CD14-positive monocyte (primary cell): Measurements from ENCODE around the gene POLR3G. TPM values are rescaled to one million over a fixed set of nuclear protein-coding genes. Genes with fewer than 3 reads are reported as not detected.

Experiments
- DNase-seq, 3 donors: peaks; one replicate each; pipeline ENCODE4 v3.0.0-alpha.2; 2011 to 2022
- H2AFZ ChIP-seq: 2 replicates; pipeline ENCODE4 v1.6.0; 2012; ENCODE audit warnings: mild to moderate bottlenecking, low read depth, low read length, inconsistent platforms; ENCODE audit not compliant: insufficient read depth, poor library complexity, severe bottlenecking
- H3K27ac ChIP-seq, 2 donors: 1 replicate in 1 of 2; 2 replicates in 1 of 2; pipeline ENCODE4 v1.5.1; 2012 to 2013; ENCODE audit warnings: low read length in 2 of 2, control low read depth in 1 of 2, inconsistent platforms in 1 of 2, low read depth in 1 of 2, mild to moderate bottlenecking in 1 of 2
- H3K27me3 ChIP-seq, 2 donors: one replicate each; pipeline versions ENCODE4 v1.6.0 to v1.6.1; 2011 to 2013; ENCODE audit warnings: low read length in 2 of 2; ENCODE audit not compliant: control insufficient read depth in 2 of 2, insufficient read depth in 2 of 2
- H3K36me3 ChIP-seq, 2 donors: replicated peaks in 1 of 2; 1 replicate in 1 of 2; 2 replicates in 1 of 2; pipeline versions ENCODE4 v1.5.1 to v1.6.1; 2012 to 2013; ENCODE audit warnings: low read length in 2 of 2, control low read depth in 1 of 2, inconsistent platforms in 1 of 2, mild to moderate bottlenecking in 1 of 2; ENCODE audit not compliant: insufficient read depth in 2 of 2, control insufficient read depth in 1 of 2
- H3K4me1 ChIP-seq, 2 donors: 1 replicate in 1 of 2; 2 replicates in 1 of 2; pipeline versions ENCODE4 v1.5.1 to v1.6.1; 2012 to 2013; ENCODE audit warnings: low read length in 2 of 2, control low read depth in 1 of 2, inconsistent platforms in 1 of 2, mild to moderate bottlenecking in 1 of 2, moderate library complexity in 1 of 2; ENCODE audit not compliant: insufficient read depth in 2 of 2, control insufficient read depth in 1 of 2
- H3K4me2 ChIP-seq: replicated peaks from 2 replicates; pipeline ENCODE3; 2012; ENCODE audit warnings: low read length, moderate library complexity, mild to moderate bottlenecking; ENCODE audit not compliant: poor library complexity, severe bottlenecking; ENCODE audit errors: extremely low read depth
- H3K4me3 ChIP-seq, 3 experiments: fragments of 200-600 bp in 1 of 3; sonication (generic) in 1 of 3; replicated peaks in 1 of 3; 1 replicate in 2 of 3; 2 replicates in 1 of 3; pipeline ENCODE4 v1.5.1; 2011 to 2013; ENCODE audit warnings: low read length in 3 of 3, mild to moderate bottlenecking in 3 of 3, control low read depth in 2 of 3, low read depth in 2 of 3, inconsistent platforms in 1 of 3, moderate library complexity in 1 of 3
- H3K79me2 ChIP-seq: 2 replicates; pipeline ENCODE4 v1.6.0; 2012; ENCODE audit warnings: mild to moderate bottlenecking, control low read depth, inconsistent platforms, low read length, moderate library complexity; ENCODE audit not compliant: insufficient read depth
- H3K9ac ChIP-seq: 2 replicates; pipeline ENCODE4 v1.6.0; 2017; ENCODE audit warnings: low read length, mild to moderate bottlenecking; ENCODE audit not compliant: insufficient read depth, poor library complexity, severe bottlenecking
- H3K9me3 ChIP-seq, 2 donors: replicated peaks in 1 of 2; 1 replicate in 1 of 2; 2 replicates in 1 of 2; pipeline versions ENCODE4 v1.5.1 to v1.6.1; 2012 to 2013; ENCODE audit warnings: low read length in 2 of 2, control low read depth in 1 of 2; ENCODE audit not compliant: control insufficient read depth in 1 of 2, insufficient read depth in 1 of 2
- H4K20me1 ChIP-seq: 2 replicates; pipeline ENCODE4 v1.6.0; 2012; ENCODE audit warnings: mild to moderate bottlenecking, low read length, control low read depth, moderate library complexity; ENCODE audit not compliant: insufficient read depth
- H3K27ac Mint-ChIP-seq, 7 donors: one replicate each; pipeline ENCODE4 v1.8.0; 2020; ENCODE audit warnings: mild to moderate bottlenecking in 7 of 7, mixed read lengths in 7 of 7, moderate library complexity in 6 of 7, inconsistent platforms in 2 of 7
- H3K27me3 Mint-ChIP-seq, 3 donors: one replicate each; pipeline ENCODE4 v1.8.0; 2021 to 2022; ENCODE audit warnings: low read depth in 3 of 3, mild to moderate bottlenecking in 3 of 3, mixed read lengths in 3 of 3, moderate library complexity in 3 of 3, inconsistent platforms in 1 of 3
- H3K36me3 Mint-ChIP-seq, 2 donors: one replicate each; pipeline ENCODE4 v1.8.0; 2020; ENCODE audit warnings: mixed read lengths in 2 of 2, inconsistent platforms in 1 of 2, mild to moderate bottlenecking in 1 of 2
- H3K4me1 Mint-ChIP-seq: one replicate; pipeline ENCODE4 v1.8.0; 2020; ENCODE audit warnings: mild to moderate bottlenecking, mixed read lengths
- H3K4me3 Mint-ChIP-seq, 2 donors: one replicate each; pipeline ENCODE4 v1.8.0; 2020; ENCODE audit warnings: mild to moderate bottlenecking in 2 of 2, mixed read lengths in 2 of 2, moderate library complexity in 1 of 2
- H3K9me3 Mint-ChIP-seq, 7 donors: one replicate each; pipeline ENCODE4 v1.8.0; 2020 to 2022; ENCODE audit warnings: mixed read lengths in 7 of 7, mild to moderate bottlenecking in 6 of 7, moderate library complexity in 6 of 7, inconsistent platforms in 2 of 7
- WGBS: methylation state at CpG from one replicate; pipeline ENCODE4 v1.1.5; 2013; ENCODE audit warnings: missing lambda C conversion rate; ENCODE audit not compliant: insufficient coverage; 5-methylcytosine and 5-hydroxymethylcytosine counted together
- intact Hi-C, 2 donors: fragments of 100-400 bp; cut with micrococcal nuclease; formaldehyde crosslinking; loops; one replicate each; pipeline versions ENCODE4 v1.15.0 to v1.15.1; 2023
- polyA plus RNA-seq, 3 donors: library from polyadenylated mRNA; depleted of rRNA in 1 of 3; unstranded in 2 of 3; stranded (reverse) in 1 of 3; fragments of 300-500 nt in 2 of 3; fragments of >200 nt in 1 of 3; fragmentation: Illumina TruSeq in 2 of 3; gene quantifications; 1 replicate in 2 of 3; 2 replicates in 1 of 3; pipeline ENCODE4 v1.2.3, GENCODE V29; 2012 to 2021
- TF ChIP-seq, protein P1 (sequence below): fragments of 200-600 bp; IDR thresholded peaks from one replicate; pipeline ENCODE4 v1.8.0; 2022; ENCODE audit warnings: antibody characterized with exemption, mild to moderate bottlenecking

Gene POLR3G
- polyA plus RNA-seq, 3 donors: 0.07 to 0.36 (median 0.13) TPM

DNA sequence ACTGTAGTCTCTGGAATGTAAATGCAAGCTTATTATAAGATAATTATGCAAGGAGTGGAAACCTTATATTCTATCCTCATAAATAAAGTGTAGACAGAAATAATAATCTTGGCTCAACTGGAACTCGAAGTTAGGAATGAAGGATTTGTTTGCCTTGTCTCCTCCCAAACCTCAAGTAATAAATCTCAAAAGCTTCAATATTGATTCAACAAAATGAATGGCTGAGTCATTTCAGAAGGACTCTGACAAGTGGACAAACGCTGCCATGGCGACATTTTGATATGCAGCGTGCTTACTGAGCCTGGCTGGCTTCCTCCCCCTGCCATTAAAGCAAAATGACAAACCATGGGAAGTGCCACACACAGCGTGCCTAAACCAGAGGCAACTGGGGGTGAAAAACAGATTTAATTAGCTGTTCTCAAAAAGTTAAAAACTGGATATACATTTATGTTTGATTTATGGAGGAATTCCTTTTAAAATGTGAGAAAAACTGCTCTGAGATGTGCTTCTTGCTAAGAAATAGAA lies 73.5 kb downstream of the POLR3G start:
- Histone ChIP-seq H3K9ac (no peak overlapping the region), H3K27ac (no peak overlapping the region), H2AFZ (no peak overlapping the region), H3K9me3 (peaks cover 0 to 3% of the 10 kb centered on the region in 2 donors), H3K27me3 (peaks cover 13% of the 10 kb centered on the region in 2 donors), H3K79me2 (no peaks in the 10 kb centered on the region), H3K36me3 (no peaks in the 10 kb centered on the region), H3K4me1 (peaks cover 5 to 7% of the 10 kb centered on the region in 2 donors), H3K4me2 (no peak overlapping the region), H3K4me3 (no peak overlapping the region), H4K20me1 (no peaks in the 10 kb centered on the region)
- peaks cover 0 to 4% (median 3%) of the 10 kb centered on the region in 7 donors for H3K9me3 Mint-ChIP-seq
- H3K4me3 Mint-ChIP-seq: no peak overlapping the region
- 100% methylated on average over 1 of the region's 5 CpGs for WGBS
- H3K36me3 Mint-ChIP-seq: no peaks in the 10 kb centered on the region
- intact Hi-C loops: no loop called here
- TF ChIP-seq, protein P1, sequence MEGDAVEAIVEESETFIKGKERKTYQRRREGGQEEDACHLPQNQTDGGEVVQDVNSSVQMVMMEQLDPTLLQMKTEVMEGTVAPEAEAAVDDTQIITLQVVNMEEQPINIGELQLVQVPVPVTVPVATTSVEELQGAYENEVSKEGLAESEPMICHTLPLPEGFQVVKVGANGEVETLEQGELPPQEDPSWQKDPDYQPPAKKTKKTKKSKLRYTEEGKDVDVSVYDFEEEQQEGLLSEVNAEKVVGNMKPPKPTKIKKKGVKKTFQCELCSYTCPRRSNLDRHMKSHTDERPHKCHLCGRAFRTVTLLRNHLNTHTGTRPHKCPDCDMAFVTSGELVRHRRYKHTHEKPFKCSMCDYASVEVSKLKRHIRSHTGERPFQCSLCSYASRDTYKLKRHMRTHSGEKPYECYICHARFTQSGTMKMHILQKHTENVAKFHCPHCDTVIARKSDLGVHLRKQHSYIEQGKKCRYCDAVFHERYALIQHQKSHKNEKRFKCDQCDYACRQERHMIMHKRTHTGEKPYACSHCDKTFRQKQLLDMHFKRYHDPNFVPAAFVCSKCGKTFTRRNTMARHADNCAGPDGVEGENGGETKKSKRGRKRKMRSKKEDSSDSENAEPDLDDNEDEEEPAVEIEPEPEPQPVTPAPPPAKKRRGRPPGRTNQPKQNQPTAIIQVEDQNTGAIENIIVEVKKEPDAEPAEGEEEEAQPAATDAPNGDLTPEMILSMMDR: no peak
- no peak overlapping the region for H3K27ac Mint-ChIP-seq
- peaks cover 19% of the 10 kb centered on the region for H3K4me1 Mint-ChIP-seq
- peaks cover 13 to 15% (median 14%) of the 10 kb centered on the region in 3 donors for H3K27me3 Mint-ChIP-seq
- no peak for DNase-seq

DNA sequence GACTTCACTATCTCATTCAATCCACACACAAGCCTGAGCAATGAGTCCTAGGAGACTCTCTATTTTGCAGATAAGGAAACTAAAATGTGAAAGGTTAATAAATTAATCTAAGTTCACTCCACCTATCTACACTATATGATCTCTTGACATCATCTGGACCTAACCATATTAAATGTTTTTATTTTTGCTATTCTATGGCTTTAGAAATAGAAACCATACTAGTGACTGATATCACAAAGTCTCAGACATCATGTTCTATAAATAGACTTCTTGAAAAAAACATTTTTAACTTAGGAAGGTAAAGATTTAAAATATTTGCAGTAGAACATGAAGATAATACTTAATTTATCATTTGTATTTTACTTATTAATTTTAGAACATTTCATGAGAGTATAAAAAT lies 74.6 kb downstream of the POLR3G start:
- H3K27ac Mint-ChIP-seq: no peak overlapping the region
- H3K27me3 Mint-ChIP-seq: peaks cover 14 to 18% (median 16%) of the 10 kb centered on the region in 3 donors
- Histone ChIP-seq H3K36me3 (no peaks in the 10 kb centered on the region), H2AFZ (no peak overlapping the region), H3K4me2 (no peak overlapping the region), H3K27ac (no peak overlapping the region), H3K27me3 (peaks cover 22 to 24% of the 10 kb centered on the region in 2 donors), H4K20me1 (no peaks in the 10 kb centered on the region), H3K4me1 (peaks cover 5 to 7% of the 10 kb centered on the region in 2 donors), H3K79me2 (no peaks in the 10 kb centered on the region), H3K9ac (no peak overlapping the region), H3K4me3 (no peak overlapping the region), H3K9me3 (peaks cover 0 to 3% of the 10 kb centered on the region in 2 donors)
- DNase-seq: no peak
- H3K9me3 Mint-ChIP-seq: peaks cover 0 to 4% (median 3%) of the 10 kb centered on the region in 7 donors
- intact Hi-C loops: no loop called here
- H3K36me3 Mint-ChIP-seq: no peaks in the 10 kb centered on the region
- H3K4me1 Mint-ChIP-seq: peaks cover 19% of the 10 kb centered on the region
- H3K4me3 Mint-ChIP-seq: no peak overlapping the region
- TF ChIP-seq, protein P1: no peak
